DND-41 (cell line): ENCODE data around the gene AIF1L.

Source experiments
- ATAC-seq: fragments of 200-7000 bp; cut with Tn5 transposase; 3 replicates; pipeline ENCODE4 v1.9.1; 2021; ENCODE audit warnings: low read depth; ENCODE audit not compliant: insufficient read depth
- DNase-seq: peaks from one replicate; pipeline ENCODE4 v3.0.0-alpha.2; 2020
- H2AFZ ChIP-seq: 2 replicates; pipeline ENCODE4 v1.6.0; 2012; ENCODE audit warnings: low read depth, low read length
- H3K27ac ChIP-seq: 2 replicates; pipeline ENCODE4 v1.5.1; 2012; ENCODE audit warnings: low read length, inconsistent platforms
- H3K27me3 ChIP-seq: fragments of 200-600 bp; sonication (generic); 2 replicates; pipeline ENCODE4 v1.6.0; 2012; ENCODE audit warnings: low read length, mild to moderate bottlenecking, inconsistent platforms; ENCODE audit not compliant: insufficient read depth, poor library complexity
- H3K36me3 ChIP-seq: 2 replicates; pipeline ENCODE4 v1.5.1; 2012; ENCODE audit warnings: low read length, inconsistent platforms; ENCODE audit not compliant: insufficient read depth
- H3K4me1 ChIP-seq: 2 replicates; pipeline ENCODE4 v1.5.1; 2012; ENCODE audit warnings: mild to moderate bottlenecking, low read length; ENCODE audit not compliant: insufficient read depth
- H3K4me2 ChIP-seq: 2 replicates; pipeline ENCODE4 v1.6.0; 2012; ENCODE audit warnings: mild to moderate bottlenecking, moderate library complexity, low read length, inconsistent platforms; ENCODE audit not compliant: insufficient read depth
- H3K4me3 ChIP-seq, 2 experiments: fragments of 200-600 bp in 1 of 2; shearing (Covaris generic) in 1 of 2; 2 replicates each; pipeline ENCODE4 v1.5.1; 2012 to 2016; ENCODE audit warnings: inconsistent platforms in 2 of 2, low read length in 2 of 2, mild to moderate bottlenecking in 2 of 2, low read depth in 1 of 2, moderate library complexity in 1 of 2
- H3K79me2 ChIP-seq: 2 replicates; pipeline ENCODE4 v1.6.0; 2012; ENCODE audit warnings: low read length, inconsistent platforms; ENCODE audit not compliant: insufficient read depth
- H3K9ac ChIP-seq: 2 replicates; pipeline ENCODE4 v1.6.0; 2012; ENCODE audit warnings: low read depth, mild to moderate bottlenecking, inconsistent platforms, low read length, moderate library complexity
- H3K9me3 ChIP-seq: 2 replicates; pipeline ENCODE4 v1.5.1; 2012; ENCODE audit warnings: low read length, moderate library complexity, mild to moderate bottlenecking, inconsistent platforms; ENCODE audit not compliant: insufficient read depth, severe bottlenecking
- H4K20me1 ChIP-seq: 2 replicates; pipeline ENCODE4 v1.6.0; 2012; ENCODE audit warnings: low read length; ENCODE audit not compliant: insufficient read depth
- CTCF ChIP-seq: IDR thresholded peaks from 2 replicates; pipeline ENCODE4 v1.5.1; 2012; ENCODE audit warnings: borderline replicate concordance, low read length, moderate library complexity, mild to moderate bottlenecking; ENCODE audit not compliant: poor library complexity, severe bottlenecking; ENCODE audit errors: extremely low read depth
- EZH2 ChIP-seq: IDR thresholded peaks from 3 replicates; pipeline ENCODE4 v1.6.1; 2012; ENCODE audit warnings: borderline replicate concordance, low read depth, mild to moderate bottlenecking, moderate library complexity, low read length, inconsistent platforms; ENCODE audit not compliant: severe bottlenecking

The AIF1L gene

GRCh38 chr9:131096269-131097125 is at the start of gene AIF1L:
Gene AIF1L, plus strand, starts transcription at chr9:131096531. Its CDS starts 99 bp downstream, at chr9:131096630.
- TF ChIP-seq CTCF (no peak), EZH2 (no peak)
- Histone ChIP-seq H3K4me3 (no peak within 1 kb of the TSS), H3K27ac (no peak within 1 kb of the TSS), H3K4me1 (no peaks in the 10 kb centered on the region), H3K9ac (no peak within 1 kb of the TSS), H3K79me2 (no peaks in the 10 kb centered on the region), H3K9me3 (no peaks in the 10 kb centered on the region), H3K4me2 (no peak within 1 kb of the TSS), H3K27me3 (no peaks in the 10 kb centered on the region), H2AFZ (no peak within 1 kb of the TSS), H3K36me3 (no peaks in the 10 kb centered on the region), H4K20me1 (no peaks in the 10 kb centered on the region)
- DNase-seq (no peak), ATAC-seq (no peak)

- ATAC-seq = peak; percentile 96
- Histone ChIP-seq H2AFZ (peak overlapping the region; percentile 60; the same call in 1 of the 2 replicates), H3K4me2 (peak overlapping the region; percentile 44)
Observed at GRCh38 chr9:131046581-131047202, 49.6 kb upstream of the AIF1L start.

GRCh38 chr9:131048332-131048731 is 48.0 kb upstream of the AIF1L start:
- H3K36me3 ChIP-seq = no peaks in the 10 kb centered on the region
- H3K4me1 ChIP-seq = peaks cover 2% of the 10 kb centered on the region; the same call in 1 of the 2 replicates
- no peak for TF ChIP-seq EZH2
- no peak for TF ChIP-seq CTCF
- DNase-seq = no peak
- no peak overlapping the region for H3K27ac ChIP-seq
- H3K4me3 ChIP-seq = no peak overlapping the region
- no peaks in the 10 kb centered on the region for H4K20me1 ChIP-seq
- no peak overlapping the region for H2AFZ ChIP-seq
- H3K4me2 ChIP-seq = no peak overlapping the region
- no peak overlapping the region for H3K9ac ChIP-seq
- no peaks in the 10 kb centered on the region for H3K79me2 ChIP-seq
- no peaks in the 10 kb centered on the region for H3K27me3 ChIP-seq
- no peak for ATAC-seq
- no peaks in the 10 kb centered on the region for H3K9me3 ChIP-seq

More at GRCh38 chr9:131046581-131047202, 49.6 kb upstream of the AIF1L start:
- Histone ChIP-seq H4K20me1 (no peaks in the 10 kb centered on the region), H3K9ac (no peak overlapping the region), H3K27ac (no peak overlapping the region), H3K36me3 (no peaks in the 10 kb centered on the region), H3K4me3 (no peak overlapping the region), H3K79me2 (no peaks in the 10 kb centered on the region), H3K4me1 (peaks cover 2% of the 10 kb centered on the region; the same call in 1 of the 2 replicates), H3K9me3 (no peaks in the 10 kb centered on the region), H3K27me3 (no peaks in the 10 kb centered on the region)
- DNase-seq = peak; percentile 69
- TF ChIP-seq CTCF (peak; percentile 90), EZH2 (no peak)
